Fibroblast of villous mesenchyme (primary cell): ENCODE results near the gene DNAAF1. TPM values are rescaled to one million over a fixed set of nuclear protein-coding genes. Genes with fewer than 3 reads are reported as not detected.
"Not testable (repeated sequence)": the region's sequence is repeated elsewhere in the genome, so short reads cannot be mapped to it uniquely, and the experiment has no call there.

Experiments
- DNase-seq: peaks from one replicate; pipeline ENCODE4 v3.0.0-alpha.2; 2010; ENCODE audit warnings: low read depth
- H3K4me3 ChIP-seq: 2 replicates; pipeline ENCODE4 v1.5.1; 2011; ENCODE audit warnings: low read depth, mild to moderate bottlenecking, low read length
- CTCF ChIP-seq: IDR thresholded peaks from 2 replicates; pipeline ENCODE4 v1.5.1; 2012; ENCODE audit warnings: low read depth, mild to moderate bottlenecking, low read length; ENCODE audit not compliant: insufficient read depth
- total RNA-seq: library from RNA; depleted of rRNA; stranded (reverse); fragments of >200 nt; gene quantifications from 2 replicates; pipeline ENCODE4 v1.2.3, GENCODE V29; 2012

The DNAAF1 gene
- total RNA-seq, 1 donor = not detected

DNA sequence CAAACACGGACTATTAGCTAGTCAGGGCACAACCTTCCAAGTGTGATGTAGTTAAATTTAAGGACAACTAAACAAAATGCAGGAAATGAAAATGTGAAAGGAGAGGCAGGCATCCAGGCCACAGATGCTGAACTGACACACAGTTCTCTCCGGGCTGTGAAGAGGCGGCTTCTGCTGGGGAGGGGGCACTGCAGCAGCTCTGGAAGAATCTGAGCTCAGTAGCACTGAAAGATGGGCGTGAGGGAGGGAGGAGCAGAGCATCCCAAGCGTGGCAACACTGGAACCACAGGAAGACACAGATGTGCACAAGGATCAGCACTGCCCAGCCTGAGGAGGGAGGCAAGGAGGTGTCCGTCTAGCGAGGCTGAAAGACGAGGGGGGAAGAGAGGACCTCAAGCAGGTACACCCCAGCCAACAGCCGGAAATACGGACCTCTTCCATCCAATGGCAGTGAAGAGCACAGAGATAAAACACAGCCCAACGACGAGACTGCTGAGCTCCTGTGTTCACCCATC lies 39.8 kb upstream of the DNAAF1 start:
- no peak overlapping the region for H3K4me3 ChIP-seq
- no peak for DNase-seq
- TF ChIP-seq CTCF = no peak

DNA sequence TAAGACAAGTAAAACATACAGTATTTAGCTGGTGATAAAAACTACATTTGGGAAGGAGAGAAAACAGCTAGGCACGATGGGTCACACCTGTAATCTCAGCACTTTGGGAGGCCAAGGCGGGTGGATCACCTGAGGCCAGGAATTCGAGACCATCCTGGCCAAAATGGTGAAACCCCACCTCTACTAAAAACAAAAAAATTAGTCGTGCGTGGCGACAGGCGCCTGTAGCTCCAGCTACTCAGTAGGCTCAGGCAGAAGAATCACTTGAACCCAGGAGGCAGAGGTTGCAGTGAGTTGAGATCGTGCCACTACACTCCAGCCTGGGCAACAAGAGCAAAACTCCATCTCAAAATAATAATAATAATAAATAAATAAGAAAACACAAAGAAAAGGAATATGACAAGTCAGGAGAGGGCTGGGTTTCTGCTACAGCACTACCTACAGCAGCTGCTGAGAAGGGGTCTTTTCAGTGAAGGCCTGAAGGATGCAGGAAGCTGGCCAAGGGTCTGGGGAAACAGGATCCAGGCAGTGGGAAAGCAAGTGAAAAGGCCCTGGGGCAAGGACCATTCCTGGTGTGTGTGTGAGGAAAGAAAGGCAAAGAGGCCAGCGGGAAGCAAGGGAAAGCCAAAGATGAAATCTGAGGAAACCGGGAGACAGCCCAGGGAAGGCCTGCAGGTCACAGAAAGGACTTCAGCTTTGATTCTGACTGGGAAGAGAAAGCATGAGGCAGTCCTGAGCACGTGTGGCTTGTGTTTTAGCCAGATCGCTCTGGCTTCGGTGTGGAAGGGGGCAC lies 39.0 kb upstream of the DNAAF1 start:
- no peak overlapping the region for H3K4me3 ChIP-seq
- no peak for TF ChIP-seq CTCF
- DNase-seq = no peak

GRCh38 chr16:84107921-84108320 lies 37.2 kb upstream of the DNAAF1 start:
- no peak for TF ChIP-seq CTCF
- no peak for DNase-seq
- H3K4me3 ChIP-seq = no peak overlapping the region

- no peak overlapping the region for H3K4me3 ChIP-seq
- no peak for DNase-seq
- no peak for TF ChIP-seq CTCF
Measured at GRCh38 chr16:84109598-84110335, 35.3 kb upstream of the DNAAF1 start.

GRCh38 chr16:84110527-84110926 lies 34.6 kb upstream of the DNAAF1 start:
- DNase-seq = no peak
- no peak for TF ChIP-seq CTCF

GRCh38 chr16:84111525-84111924 lies 33.6 kb upstream of the DNAAF1 start:
- TF ChIP-seq CTCF = no peak
- no peak overlapping the region for H3K4me3 ChIP-seq
- DNase-seq = no peak

More at GRCh38 chr16:84110527-84110926, 34.6 kb upstream of the DNAAF1 start:
- no peak overlapping the region for H3K4me3 ChIP-seq

- DNase-seq = not testable (repeated sequence)
Measured at GRCh38 chr16:84111949-84112348, 33.2 kb upstream of the DNAAF1 start.

More at GRCh38 chr16:84111949-84112348, 33.2 kb upstream of the DNAAF1 start:
- not testable (repeated sequence) for H3K4me3 ChIP-seq
